ENCODE data around the gene NFE2L3.

DNA sequence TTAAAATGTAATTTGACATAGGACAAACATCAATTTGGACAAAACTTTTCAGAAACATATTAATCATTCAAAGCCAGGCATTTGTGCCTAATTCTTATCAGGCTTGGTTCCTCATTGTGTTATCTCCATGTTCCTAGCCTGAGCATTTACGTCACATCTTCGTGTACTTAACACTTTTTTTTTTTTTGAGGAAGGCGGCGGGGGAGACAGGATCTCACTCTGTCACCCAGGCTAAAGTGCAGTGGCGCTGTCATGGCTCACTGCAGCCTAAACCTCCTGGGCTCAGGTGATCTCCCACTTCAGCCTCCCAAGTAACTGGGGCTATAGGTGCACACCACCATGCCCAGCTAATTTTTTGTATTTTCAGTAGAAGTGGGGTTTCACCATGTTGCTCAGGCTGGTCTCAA, 28.8 kb downstream of the NFE2L3 start:
- TF ChIP-seq POLR2A (IDR thresholded peaks at IDR 0.05) (no peak), POLR2AphosphoS5 (IDR thresholded peaks at IDR 0.05) (no peak), EP300 (IDR thresholded peaks at IDR 0.05) (no peak)
- TF ChIP-seq, protein P1, sequence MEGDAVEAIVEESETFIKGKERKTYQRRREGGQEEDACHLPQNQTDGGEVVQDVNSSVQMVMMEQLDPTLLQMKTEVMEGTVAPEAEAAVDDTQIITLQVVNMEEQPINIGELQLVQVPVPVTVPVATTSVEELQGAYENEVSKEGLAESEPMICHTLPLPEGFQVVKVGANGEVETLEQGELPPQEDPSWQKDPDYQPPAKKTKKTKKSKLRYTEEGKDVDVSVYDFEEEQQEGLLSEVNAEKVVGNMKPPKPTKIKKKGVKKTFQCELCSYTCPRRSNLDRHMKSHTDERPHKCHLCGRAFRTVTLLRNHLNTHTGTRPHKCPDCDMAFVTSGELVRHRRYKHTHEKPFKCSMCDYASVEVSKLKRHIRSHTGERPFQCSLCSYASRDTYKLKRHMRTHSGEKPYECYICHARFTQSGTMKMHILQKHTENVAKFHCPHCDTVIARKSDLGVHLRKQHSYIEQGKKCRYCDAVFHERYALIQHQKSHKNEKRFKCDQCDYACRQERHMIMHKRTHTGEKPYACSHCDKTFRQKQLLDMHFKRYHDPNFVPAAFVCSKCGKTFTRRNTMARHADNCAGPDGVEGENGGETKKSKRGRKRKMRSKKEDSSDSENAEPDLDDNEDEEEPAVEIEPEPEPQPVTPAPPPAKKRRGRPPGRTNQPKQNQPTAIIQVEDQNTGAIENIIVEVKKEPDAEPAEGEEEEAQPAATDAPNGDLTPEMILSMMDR (IDR thresholded peaks at IDR 0.05), result no peak

All from upper lobe of left lung (tissue), 4 donors.